ENCODE results near the gene TXNDC17.
A peak's percentile ranks its signal among the peaks of the same experiment; 100 is the strongest.
"Not testable (repeated sequence)": the region's sequence is repeated elsewhere in the genome, so short reads cannot be mapped to it uniquely, and the experiment has no call there.

Gene TXNDC17

DNA sequence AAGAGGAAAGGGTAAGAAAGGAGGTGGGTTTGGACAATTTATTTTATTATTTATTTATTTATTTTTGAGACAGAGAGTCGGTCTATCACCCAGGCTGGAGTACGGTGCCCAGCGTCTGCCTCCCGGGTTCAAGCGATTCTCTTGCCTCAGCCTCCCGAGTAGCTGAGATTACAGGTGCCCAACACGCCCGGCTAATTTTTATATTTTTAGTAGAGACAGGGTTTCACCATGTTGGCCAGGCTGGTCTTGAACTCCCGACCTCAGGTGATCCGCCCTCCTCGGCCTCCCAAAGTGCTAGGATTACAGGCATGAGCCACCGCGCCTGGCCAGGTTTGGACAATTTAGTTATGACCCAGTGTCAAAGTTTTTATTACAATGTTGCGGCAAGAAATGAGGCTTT is 22.3 kb downstream of the TXNDC17 start:
- not testable (repeated sequence) for DNase-seq

DNA sequence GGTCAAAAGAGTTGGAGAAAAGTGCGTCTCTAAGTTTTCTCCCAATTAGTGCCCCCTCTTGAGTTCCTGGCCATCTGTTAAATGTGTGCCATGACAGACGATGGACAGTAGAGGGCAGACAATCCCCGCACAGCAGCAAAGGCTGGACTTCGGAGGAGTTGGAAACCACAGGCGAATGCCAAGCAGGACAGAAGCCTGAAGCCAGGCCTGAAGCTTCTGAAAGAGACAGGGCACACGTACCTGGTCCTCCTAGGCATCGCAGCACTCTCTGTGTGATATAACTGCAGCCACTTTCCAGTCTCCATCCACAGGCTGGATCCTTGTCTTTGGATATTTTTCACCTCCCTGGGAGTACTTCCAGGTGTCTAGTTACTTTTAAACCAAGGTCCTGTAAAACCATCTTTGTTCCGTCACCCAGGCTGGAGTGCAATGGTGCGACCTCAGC is 25.2 kb downstream of the TXNDC17 start:
- DNase-seq = peak in 1 of 4 experiments; percentile 12

- no peak for DNase-seq
Observed at GRCh38 chr17:6666557-6666956, 25.7 kb downstream of the TXNDC17 start.

DNA sequence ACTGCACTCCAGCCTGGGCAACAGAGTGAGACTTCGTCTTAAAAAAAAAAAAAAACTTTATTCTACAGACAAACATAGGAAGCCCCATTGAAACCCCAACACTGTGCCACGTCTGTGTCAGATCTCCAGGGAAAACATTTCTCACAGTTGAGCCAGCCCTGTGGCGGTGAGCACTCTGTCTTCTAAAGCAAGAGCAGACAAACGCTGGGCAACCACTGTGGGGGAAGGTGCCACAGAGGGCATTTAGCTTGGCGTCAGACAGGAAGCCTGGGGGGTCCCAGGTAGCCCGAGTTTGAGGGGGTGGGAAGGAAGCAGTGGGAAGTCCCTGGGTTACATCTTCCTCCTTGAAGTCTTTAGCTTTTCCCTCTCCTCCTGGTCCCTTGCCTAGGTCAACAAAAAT is 26.7 kb downstream of the TXNDC17 start:
- DNase-seq = no peak

DNA sequence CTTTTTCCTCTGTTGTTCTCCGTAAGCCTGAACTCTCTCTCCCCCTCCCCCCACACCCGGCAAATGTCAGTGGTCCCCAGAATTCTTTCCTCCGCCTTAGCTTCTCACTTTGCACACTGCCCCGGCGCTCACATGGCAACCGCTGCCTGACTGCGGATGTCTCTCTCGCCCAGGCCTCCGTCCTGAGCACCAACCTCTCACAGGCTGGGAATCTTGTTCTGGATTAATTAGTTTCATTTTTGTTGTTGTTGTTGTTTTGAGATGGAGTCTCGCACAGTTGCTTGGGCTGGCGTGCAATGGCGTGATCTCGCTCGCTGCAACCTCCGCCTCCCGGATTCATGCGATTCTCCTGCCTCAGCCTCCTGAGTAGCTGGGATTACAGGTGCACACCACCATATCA is 27.4 kb downstream of the TXNDC17 start:
- DNase-seq = no peak

DNA sequence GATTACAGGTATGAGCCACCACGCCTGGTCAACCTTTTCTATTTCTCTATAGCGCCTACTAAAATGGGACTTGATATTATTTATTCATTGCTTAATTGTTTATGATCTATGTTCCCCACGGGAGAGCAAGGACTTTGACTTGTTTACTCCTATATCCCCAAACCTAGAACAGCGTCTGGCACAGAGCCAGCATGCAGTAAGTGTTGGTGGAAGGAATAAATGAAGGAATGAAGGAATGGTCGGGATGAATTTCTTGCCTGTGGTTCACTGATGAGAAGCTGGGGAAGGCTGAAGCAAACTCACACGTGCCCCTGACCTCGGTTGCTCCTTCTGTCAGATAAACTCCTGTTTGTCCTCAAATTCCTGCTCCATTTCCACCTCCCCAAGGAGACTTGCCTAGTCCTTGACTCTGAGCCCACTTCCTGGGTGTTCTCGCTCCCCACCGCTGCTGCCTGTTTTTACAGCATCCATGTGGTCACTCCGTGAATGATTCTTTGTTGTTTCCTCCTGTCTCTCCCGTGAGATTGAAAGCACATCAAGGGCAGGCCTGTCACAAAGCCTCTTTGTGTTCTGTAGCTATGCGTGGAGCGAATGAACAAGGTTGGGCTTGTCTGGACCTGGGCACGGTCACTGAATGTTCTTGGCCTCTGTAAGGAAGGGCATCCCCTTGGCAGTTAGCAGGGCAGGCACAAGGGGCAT is 28.0 kb downstream of the TXNDC17 start:
- DNase-seq = no peak

DNA sequence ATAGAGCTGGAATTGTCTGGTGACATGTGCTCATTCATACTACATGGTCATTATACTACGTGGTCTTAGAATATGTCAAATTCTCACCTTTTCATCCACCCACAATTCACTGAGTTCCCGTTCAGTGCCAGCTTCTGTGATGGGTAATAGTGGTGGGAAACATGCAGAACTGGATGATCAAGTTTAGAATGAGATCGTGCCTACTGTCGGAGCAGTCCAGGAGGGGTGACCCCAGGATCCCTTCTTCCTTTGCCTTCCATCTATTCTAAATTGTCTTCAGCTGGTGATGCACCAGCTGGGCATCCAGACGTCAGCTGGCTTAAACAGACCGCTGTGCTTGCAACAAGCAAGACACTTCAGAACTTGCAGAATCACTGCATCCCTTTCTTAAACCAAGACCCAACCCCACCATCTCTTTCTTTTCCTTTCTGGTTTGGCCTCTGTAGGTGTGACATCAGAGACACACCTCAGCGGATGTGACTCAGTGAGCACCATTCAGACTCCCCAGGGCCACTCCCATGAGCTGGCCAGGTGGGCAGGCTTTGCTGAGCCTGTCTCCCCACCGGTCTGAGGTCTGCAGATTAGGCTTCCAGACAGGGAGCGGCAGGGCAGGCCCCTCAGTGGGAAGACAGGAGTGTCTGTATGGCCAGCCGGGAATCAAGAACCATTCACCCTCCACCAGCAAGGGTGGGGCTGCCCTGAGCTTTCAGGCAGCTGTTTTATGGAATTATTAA is 28.8 kb downstream of the TXNDC17 start:
- DNase-seq = no peak

DNA sequence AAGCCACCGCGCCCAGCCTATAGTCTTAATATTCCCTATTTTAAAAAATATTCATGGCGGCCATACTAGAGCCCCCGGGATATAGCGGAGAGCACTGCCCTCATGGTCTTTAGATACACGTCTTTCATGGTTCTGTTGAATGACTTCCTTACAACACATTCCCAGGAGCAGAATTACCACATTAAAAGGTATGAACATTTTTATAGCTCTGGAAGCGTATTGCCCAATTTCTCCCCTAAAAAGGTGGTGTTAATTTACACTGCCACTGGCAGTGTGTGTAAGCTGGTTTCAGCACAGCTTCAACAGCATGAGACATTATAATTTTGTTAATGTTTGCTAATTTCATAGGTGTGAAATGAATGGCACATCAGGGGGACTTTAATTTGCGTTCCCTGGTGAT is 29.7 kb downstream of the TXNDC17 start:
- DNase-seq = no peak

GRCh38 chr17:6670999-6671398 is 30.1 kb downstream of the TXNDC17 start:
- DNase-seq = no peak

DNA sequence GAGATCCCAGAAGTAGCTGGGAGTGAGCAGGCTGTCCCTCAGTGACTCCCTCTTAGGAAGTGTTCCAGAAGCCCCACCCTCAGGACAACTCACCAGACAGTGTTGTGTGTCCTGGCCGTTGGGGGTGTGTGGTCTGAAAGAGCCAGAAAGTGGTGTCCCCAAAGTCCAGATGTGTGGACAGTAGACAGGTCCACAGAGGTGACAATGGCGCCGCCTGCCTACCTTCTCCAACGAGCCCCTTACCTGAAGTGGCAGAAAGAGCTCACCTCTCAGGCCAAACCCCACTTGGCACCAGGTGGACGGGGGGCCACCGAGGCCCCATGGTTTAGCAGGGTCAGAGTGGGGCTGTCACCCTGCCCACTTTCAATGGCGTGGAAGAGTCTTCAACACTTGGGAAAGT is 30.6 kb downstream of the TXNDC17 start:
- DNase-seq = no peak

GRCh38 chr17:6674586-6674985 is 33.7 kb downstream of the TXNDC17 start:
- DNase-seq = no peak

GRCh38 chr17:6675201-6675825 is 34.5 kb downstream of the TXNDC17 start:
- DNase-seq = no peak

DNA sequence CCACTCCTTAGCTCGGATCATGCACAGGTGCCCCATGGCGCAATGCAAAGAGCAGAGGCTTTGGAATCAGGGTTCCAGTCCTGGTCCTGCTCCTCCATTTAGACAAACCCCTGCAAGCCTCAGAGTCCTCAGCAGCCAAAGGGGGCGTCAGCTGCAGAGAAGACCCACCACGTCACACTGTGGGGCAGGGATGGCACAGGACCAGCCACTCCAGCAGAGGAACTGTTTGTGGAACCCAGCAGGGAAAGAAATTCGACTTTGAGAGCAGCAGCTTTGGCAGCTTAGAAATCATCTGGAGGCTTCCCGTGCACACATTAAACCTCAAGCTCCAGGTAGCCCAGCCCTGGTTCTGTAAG is 35.9 kb downstream of the TXNDC17 start:
- DNase-seq = no peak

DNA sequence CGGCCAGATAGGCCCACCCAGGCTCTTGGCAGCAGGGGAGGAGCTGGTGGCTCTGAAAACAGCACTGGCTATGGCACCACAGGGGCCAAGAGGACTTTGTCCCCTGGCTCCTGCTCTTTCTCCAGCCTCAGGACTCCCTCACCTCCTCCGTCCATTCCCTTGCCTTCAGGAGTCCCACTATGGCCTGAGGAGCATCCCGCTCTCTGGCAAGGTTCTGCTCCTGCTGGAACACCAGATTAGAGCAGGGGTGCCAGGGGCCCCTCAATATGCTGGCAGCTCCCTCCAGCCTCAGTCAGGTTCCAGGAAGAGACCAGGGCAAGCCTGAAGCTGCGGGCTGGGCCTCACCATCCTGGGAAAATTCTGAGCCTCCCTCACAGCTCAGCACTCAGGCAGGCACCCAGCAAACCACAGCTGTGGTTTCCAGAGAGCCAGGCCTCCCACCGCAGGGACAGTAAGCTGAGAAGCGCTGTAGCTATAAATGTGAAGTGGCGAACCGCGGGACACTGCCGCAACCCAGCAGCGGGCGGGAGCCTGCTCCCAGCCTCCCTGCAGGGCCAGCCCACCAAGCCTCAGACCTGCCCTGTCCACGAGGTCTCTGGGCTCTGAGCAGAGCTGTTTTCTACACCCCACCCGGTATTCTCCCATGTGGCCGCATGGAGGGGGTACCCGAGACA is 36.4 kb downstream of the TXNDC17 start:
- no peak for DNase-seq

GRCh38 chr17:6677946-6678345 is 37.1 kb downstream of the TXNDC17 start:
- DNase-seq = no peak

GRCh38 chr17:6679241-6679640 is 38.4 kb downstream of the TXNDC17 start:
- DNase-seq = no peak

GRCh38 chr17:6681176-6681575 is 40.3 kb downstream of the TXNDC17 start:
- no peak for DNase-seq

- DNase-seq = no peak
Observed at GRCh38 chr17:6681671-6682070, 40.8 kb downstream of the TXNDC17 start.

DNA sequence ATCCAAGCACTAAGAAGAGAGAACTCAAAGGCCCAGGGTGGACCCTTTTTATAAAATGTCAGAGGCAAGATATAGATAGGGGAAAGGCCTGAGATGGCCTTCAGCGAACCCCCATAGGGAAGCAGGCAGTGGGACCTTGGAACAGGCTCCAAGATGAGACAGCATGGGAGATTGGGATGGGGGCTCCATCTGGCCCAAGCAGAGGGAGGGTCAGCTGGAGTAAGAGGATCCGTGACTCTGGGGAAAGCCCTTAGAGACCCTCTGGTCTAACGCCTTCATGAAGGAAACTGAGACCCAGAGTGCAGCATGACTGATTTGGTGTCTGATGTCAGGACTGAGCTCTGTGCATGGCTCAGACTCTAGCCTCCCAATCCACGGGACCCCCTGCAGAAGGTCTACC is 41.5 kb downstream of the TXNDC17 start:
- no peak for DNase-seq

DNA sequence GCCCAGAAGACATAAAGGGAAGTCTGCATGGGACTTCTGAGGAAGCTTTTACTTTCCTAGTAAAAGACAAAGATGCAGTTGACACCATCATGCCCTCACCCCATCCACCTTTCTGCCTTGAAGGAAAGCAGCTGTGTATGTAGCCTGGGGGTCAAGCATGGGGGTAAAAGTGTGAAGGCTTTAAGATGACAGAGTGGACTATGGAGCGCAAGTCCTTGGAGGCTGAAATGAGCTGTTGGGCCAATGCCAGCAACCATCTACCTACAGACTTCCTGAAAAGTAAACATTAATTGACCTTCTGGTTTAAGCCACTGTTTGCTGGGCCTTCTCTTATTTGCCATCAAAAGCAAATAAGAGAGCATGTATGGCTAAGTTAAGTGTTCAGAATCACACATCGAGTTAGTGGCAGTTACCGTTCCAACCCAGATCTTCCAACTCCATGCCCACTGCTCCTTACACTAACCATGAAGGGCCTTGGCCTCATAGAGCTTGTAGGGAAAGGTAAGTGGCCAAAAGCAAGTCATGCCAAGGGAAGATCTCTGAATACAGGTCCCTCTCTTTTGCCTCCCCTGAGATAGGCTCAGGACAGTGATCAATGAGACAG is 42.3 kb downstream of the TXNDC17 start:
- DNase-seq = no peak

DNA sequence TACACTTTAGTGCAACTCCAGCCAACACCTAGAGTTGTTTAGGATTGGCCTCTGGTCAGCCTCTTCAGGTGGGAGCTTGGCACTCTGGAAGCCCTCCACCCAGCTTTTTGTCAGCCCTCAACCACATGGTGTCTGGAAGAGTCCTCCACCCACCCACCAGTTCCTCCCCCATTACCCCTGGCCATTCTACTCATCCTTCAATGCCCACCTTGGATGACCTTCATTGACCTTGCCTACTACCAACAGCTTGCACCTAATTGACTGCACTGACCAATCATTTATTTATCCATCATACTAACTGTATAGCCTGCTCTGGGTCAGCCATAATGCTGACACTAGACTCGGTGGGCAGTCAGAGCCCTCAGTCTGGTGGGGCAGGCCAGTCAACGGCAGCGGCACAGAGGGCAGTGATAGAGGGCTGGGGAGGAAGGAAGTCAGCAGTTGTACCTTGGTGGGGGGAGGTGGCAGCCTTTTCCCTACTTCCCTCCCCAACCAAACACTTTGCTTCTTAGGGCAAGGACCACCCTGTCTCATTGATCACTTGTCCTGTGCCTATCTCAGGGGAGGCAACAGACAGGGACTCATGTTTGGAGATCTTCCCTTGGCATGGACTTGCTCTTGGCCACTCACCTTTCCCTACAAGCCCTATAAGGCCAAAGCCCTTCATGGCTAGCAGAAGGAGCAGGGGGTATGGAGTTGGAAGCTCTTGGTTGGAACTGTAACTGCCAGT is 43.0 kb downstream of the TXNDC17 start:
- DNase-seq = no peak

DNA sequence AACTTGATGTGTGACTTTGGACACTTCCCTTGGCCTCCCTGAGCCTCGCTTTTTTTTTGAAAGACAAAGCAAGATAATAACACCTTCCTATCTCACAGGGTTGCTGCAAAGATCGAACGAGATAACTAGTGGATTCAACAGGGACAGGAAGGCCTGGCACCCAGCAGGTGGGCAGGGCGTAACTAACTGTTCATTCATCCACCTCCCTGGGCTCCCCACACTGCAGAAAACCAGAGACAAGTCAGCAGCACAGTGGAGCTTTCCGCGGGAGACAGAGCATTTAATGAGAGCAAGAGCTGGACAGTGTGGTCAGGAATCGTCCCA is 43.6 kb downstream of the TXNDC17 start:
- DNase-seq = no peak

Data from activated naive CD4-positive, alpha-beta T cell (primary cell).